ENCODE measurements around the gene BTBD9. TPM values are rescaled to one million over a fixed set of nuclear protein-coding genes. Genes with fewer than 3 reads are reported as not detected.

The BTBD9 gene
- total RNA-seq, 3 donors from 2014 or later, result 12.8 to 25.5 (median 19.0) TPM

DNA sequence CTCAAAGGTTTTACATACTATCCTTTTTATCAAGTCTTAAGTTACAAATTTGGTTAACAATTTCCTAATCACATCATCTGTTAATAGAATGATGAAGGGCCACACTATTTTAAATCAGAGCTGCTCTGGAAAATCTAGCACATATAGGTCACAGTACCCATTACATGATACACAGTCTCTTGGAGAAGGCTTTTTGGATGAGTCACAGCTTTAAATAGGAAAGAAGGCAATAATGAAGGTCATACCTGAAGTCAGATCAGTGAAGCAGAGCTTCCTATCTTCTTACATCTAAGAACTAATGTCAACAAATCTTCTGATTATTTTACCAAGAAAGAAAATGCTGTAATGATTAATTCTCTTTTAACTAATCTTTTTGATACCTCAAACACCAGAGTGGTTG is 248.5 kb downstream of the BTBD9 start:
- Histone ChIP-seq H3K27ac (no peak overlapping the region), H3K27me3 (no peaks in the 10 kb centered on the region), H3K4me1 (no peaks in the 10 kb centered on the region), H3K4me3 (no peak overlapping the region), H3K9me3 (no peaks in the 10 kb centered on the region), H3K36me3 (no peaks in the 10 kb centered on the region)
- intact Hi-C loops (cut with DNase I; ENCODE audit: low total_unique reads), result no loop called here
- DNase-seq (ENCODE audit: low spot score in 2 of 2), result no peak
- TF ChIP-seq CTCF (IDR thresholded peaks at IDR 0.05), result no peak
- TF ChIP-seq POLR2A (IDR thresholded peaks at IDR 0.05), result no peak
- no peak for TF ChIP-seq POLR2AphosphoS5 (IDR thresholded peaks at IDR 0.05)

DNA sequence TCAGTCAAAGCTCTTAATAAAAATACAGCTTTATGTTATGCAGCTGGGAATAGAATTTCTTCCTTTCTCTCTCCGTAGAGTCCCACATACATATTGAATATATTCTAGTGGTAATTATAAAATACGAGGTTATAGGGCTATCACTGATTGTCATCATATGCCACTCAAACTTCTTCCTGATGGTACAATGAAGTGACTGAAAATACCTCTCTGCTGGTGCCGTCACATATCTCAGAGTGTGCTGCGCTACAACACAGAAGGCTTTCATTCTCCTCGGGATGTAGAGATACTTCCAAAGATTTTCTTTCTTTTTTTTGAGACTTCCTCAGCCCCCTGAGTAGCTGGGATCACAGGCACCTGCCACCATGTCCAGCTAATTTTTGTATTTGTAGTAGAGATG is 249.9 kb downstream of the BTBD9 start:
- Histone ChIP-seq H3K27ac (no peak overlapping the region), H3K27me3 (no peaks in the 10 kb centered on the region), H3K36me3 (no peaks in the 10 kb centered on the region), H3K9me3 (no peaks in the 10 kb centered on the region), H3K4me1 (no peaks in the 10 kb centered on the region), H3K4me3 (no peak overlapping the region)
- no peak for DNase-seq (ENCODE audit: low spot score in 2 of 2)
- intact Hi-C loops (cut with DNase I; ENCODE audit: low total_unique reads), result no loop called here
- TF ChIP-seq POLR2AphosphoS5 (IDR thresholded peaks at IDR 0.05) (no peak), CTCF (IDR thresholded peaks at IDR 0.05) (no peak), POLR2A (IDR thresholded peaks at IDR 0.05) (no peak)

DNA sequence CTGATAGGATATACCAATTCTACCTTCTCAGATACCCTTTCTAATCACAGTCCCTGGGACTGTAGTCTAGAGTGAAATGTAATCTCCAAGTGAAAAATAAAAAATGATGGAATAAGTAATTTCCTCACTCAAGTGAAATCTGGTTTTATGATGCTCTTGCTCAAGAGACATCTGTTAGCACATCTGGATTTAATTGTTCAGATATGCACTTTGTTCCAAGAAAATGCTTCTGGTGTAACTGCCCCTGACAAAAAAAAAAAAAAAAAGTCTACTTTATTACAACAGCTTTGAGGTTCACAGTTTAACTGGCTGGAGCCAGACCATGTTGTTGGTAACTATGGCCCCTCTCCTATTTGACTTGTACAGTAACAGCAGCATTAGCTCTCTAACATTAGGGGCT is 251.8 kb downstream of the BTBD9 start:
- H3K4me3 ChIP-seq, result no peak overlapping the region
- TF ChIP-seq POLR2AphosphoS5 (IDR thresholded peaks at IDR 0.05), result no peak
- TF ChIP-seq POLR2A (IDR thresholded peaks at IDR 0.05), result no peak
- no peak for TF ChIP-seq CTCF (IDR thresholded peaks at IDR 0.05)
- intact Hi-C loops (cut with DNase I; ENCODE audit: low total_unique reads), result no loop called here
- DNase-seq (ENCODE audit: low spot score in 2 of 2), result no peak
- no peaks in the 10 kb centered on the region for H3K9me3 ChIP-seq
- no peaks in the 10 kb centered on the region for H3K27me3 ChIP-seq
- H3K27ac ChIP-seq, result no peak overlapping the region
- no peaks in the 10 kb centered on the region for H3K4me1 ChIP-seq
- no peaks in the 10 kb centered on the region for H3K36me3 ChIP-seq

DNA sequence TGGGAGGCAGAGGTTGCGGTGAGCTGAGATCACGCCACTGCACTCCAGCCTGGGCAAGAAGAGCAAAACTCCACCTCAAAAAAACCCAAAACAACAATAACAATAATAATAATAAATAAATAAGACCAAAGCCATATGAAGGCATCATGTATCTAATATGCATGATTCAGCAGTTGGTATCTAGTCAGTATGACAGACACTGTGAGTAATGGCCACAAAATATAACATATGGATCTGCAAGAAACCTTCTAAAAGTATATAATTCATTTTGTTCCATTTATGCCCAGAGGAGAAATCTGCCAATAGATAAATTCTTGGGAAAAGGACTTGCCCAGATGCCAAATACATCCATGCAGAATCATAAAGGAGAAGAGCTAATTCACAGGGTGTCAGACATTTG is 252.3 kb downstream of the BTBD9 start:
- intact Hi-C loops (cut with DNase I; ENCODE audit: low total_unique reads), result no loop called here

DNA sequence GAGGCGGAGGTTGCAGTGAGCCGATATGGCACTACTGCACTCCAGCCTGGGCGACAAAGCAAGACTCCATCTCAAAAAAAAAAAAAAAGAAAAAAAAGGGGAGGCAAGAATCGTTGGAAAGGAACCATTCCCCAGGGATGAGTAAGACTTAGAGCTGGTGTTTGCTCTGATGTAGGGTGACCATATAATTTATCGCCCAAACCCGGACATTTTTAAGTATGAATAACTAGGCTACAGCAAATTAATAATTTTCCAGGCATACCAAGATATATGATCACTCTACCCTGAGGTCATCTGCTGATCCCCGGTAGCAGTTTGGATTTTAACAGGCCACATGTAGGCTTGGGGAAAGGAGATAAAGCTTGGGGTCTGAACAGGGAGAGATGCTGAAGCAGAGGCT is 260.9 kb downstream of the BTBD9 start:
- H3K4me1 ChIP-seq, result no peaks in the 10 kb centered on the region
- TF ChIP-seq CTCF (IDR thresholded peaks at IDR 0.05) (no peak), POLR2A (IDR thresholded peaks at IDR 0.05) (no peak), POLR2AphosphoS5 (IDR thresholded peaks at IDR 0.05) (no peak)
- intact Hi-C loops (cut with DNase I; ENCODE audit: low total_unique reads), result loop anchor here (5.0 kb wide), 1 partner anchor 66 kb away; no protein-coding TSS in a partner anchor
- no peak for DNase-seq (ENCODE audit: low spot score in 2 of 2)
- H3K27ac ChIP-seq, result no peak overlapping the region
- H3K9me3 ChIP-seq, result no peaks in the 10 kb centered on the region
- H3K27me3 ChIP-seq, result no peaks in the 10 kb centered on the region
- no peak overlapping the region for H3K4me3 ChIP-seq
- no peaks in the 10 kb centered on the region for H3K36me3 ChIP-seq

More for the DNA sequence above, 252.3 kb downstream of the BTBD9 start:
- Histone ChIP-seq H3K27ac (no peak overlapping the region), H3K9me3 (no peaks in the 10 kb centered on the region), H3K27me3 (no peaks in the 10 kb centered on the region), H3K4me3 (no peak overlapping the region), H3K4me1 (no peaks in the 10 kb centered on the region), H3K36me3 (no peaks in the 10 kb centered on the region)
- TF ChIP-seq CTCF (IDR thresholded peaks at IDR 0.05), result no peak
- no peak for TF ChIP-seq POLR2A (IDR thresholded peaks at IDR 0.05)
- no peak for TF ChIP-seq POLR2AphosphoS5 (IDR thresholded peaks at IDR 0.05)
- DNase-seq (ENCODE audit: low spot score in 2 of 2), result no peak
